ENCODE results near the gene RRP7A. TPM values are rescaled to one million over a fixed set of nuclear protein-coding genes. Genes with fewer than 3 reads are reported as not detected.
"Not testable (repeated sequence)": the region's sequence is repeated elsewhere in the genome, so short reads cannot be mapped to it uniquely, and the experiment has no call there.

Gene RRP7A
- total RNA-seq, 4 donors from 2014 or later = 26.2 to 26.5 (median 26.4) TPM

GRCh38 chr22:42512273-42512990 lies 7.2 kb downstream of the RRP7A start:
- H3K4me3 ChIP-seq; H3K9me3 ChIP-seq; DNase-seq (ENCODE audit: extremely low spot score); H3K27me3 ChIP-seq; intact Hi-C loops (cut with DNase I): not testable (repeated sequence)
- Histone ChIP-seq H3K36me3 (peaks cover 31 to 59% (median 47%) of the 10 kb centered on the region in 4 donors), H3K4me1 (peaks cover 6 to 17% (median 6%) of the 10 kb centered on the region in 4 donors), H3K27ac (replicated peaks in 1 of 4) (peak overlapping the region in 3 of 4 donors; percentile 10 to 42 (median 40))
- TF ChIP-seq CTCF (IDR thresholded peaks at IDR 0.05) = peak in 2 of 3 experiments; percentile 31 to 34
- 70% methylated on average over 22 of the region's 22 CpGs for WGBS

GRCh38 chr22:42511401-42511891 lies 8.2 kb downstream of the RRP7A start:
- Histone ChIP-seq H3K4me1 (peaks cover 6 to 17% (median 6%) of the 10 kb centered on the region in 4 donors), H3K27ac (replicated peaks in 1 of 4) (no peak overlapping the region), H3K27me3 (no peaks in the 10 kb centered on the region), H3K4me3 (no peak overlapping the region), H3K36me3 (peaks cover 25 to 51% (median 41%) of the 10 kb centered on the region in 4 donors), H3K9me3 (no peaks in the 10 kb centered on the region)
- intact Hi-C loops (cut with DNase I) = no loop called here
- 65% methylated on average over 10 of the region's 10 CpGs for WGBS
- DNase-seq (ENCODE audit: extremely low spot score) = no peak
- TF ChIP-seq POLR2AphosphoS5 (IDR thresholded peaks at IDR 0.05) (no peak), EP300 (IDR thresholded peaks at IDR 0.05) (no peak), POLR2A (IDR thresholded peaks at IDR 0.05; ENCODE audit: low read depth) (no peak), CTCF (IDR thresholded peaks at IDR 0.05) (no peak)

- WGBS = 79% methylated on average over 10 of the region's 15 CpGs
- H3K9me3 ChIP-seq = no peaks in the 10 kb centered on the region
- no peak for TF ChIP-seq POLR2A (IDR thresholded peaks at IDR 0.05; ENCODE audit: low read depth)
- H3K36me3 ChIP-seq = peaks cover 15 to 34% (median 26%) of the 10 kb centered on the region in 4 donors
- DNase-seq (ENCODE audit: extremely low spot score) = no peak
- peaks cover 6 to 17% (median 6%) of the 10 kb centered on the region in 4 donors for H3K4me1 ChIP-seq
- H3K27me3 ChIP-seq = no peaks in the 10 kb centered on the region
- no peak overlapping the region for H3K4me3 ChIP-seq
- H3K27ac ChIP-seq (replicated peaks in 1 of 4) = no peak overlapping the region
- intact Hi-C loops (cut with DNase I) = no loop called here
These were observed 10.0 kb downstream of the RRP7A start for GRCh38 chr22:42509548-42509947.

- H3K27ac ChIP-seq (replicated peaks in 1 of 4); H3K9me3 ChIP-seq; DNase-seq (ENCODE audit: extremely low spot score); H3K4me3 ChIP-seq; H3K27me3 ChIP-seq; intact Hi-C loops (cut with DNase I): not testable (repeated sequence)
- Histone ChIP-seq H3K4me1 (peaks cover 6 to 17% (median 6%) of the 10 kb centered on the region in 4 donors), H3K36me3 (peaks cover 15 to 28% (median 20%) of the 10 kb centered on the region in 4 donors)
- 50% methylated on average over 8 of the region's 10 CpGs for WGBS
These were observed 10.6 kb downstream of the RRP7A start for GRCh38 chr22:42508975-42509364.

GRCh38 chr22:42508327-42508974 lies 11.1 kb downstream of the RRP7A start:
- WGBS = 52% methylated on average over 11 of the region's 11 CpGs
- intact Hi-C loops (cut with DNase I); H3K9me3 ChIP-seq; DNase-seq (ENCODE audit: extremely low spot score); H3K4me3 ChIP-seq; H3K27ac ChIP-seq (replicated peaks in 1 of 4); H3K27me3 ChIP-seq: not testable (repeated sequence)
- Histone ChIP-seq H3K4me1 (peaks cover 6 to 17% (median 6%) of the 10 kb centered on the region in 4 donors), H3K36me3 (peaks cover 14 to 24% (median 17%) of the 10 kb centered on the region in 4 donors)
- TF ChIP-seq POLR2AphosphoS5 (IDR thresholded peaks at IDR 0.05) = peak in 1 of 2 donors; percentile 7

GRCh38 chr22:42500836-42501179 lies 18.8 kb downstream of the RRP7A start:
- H3K27me3 ChIP-seq = no peaks in the 10 kb centered on the region
- no peak overlapping the region for H3K27ac ChIP-seq (replicated peaks in 1 of 4)
- TF ChIP-seq EP300 (IDR thresholded peaks at IDR 0.05) = no peak
- no peak for TF ChIP-seq CTCF (IDR thresholded peaks at IDR 0.05)
- TF ChIP-seq POLR2A (IDR thresholded peaks at IDR 0.05; ENCODE audit: low read depth) = no peak
- no peak for TF ChIP-seq POLR2AphosphoS5 (IDR thresholded peaks at IDR 0.05)
- peaks cover 3 to 23% (median 18%) of the 10 kb centered on the region in 4 donors for H3K4me1 ChIP-seq
- 87% methylated on average over 3 of the region's 26 CpGs for WGBS
- H3K36me3 ChIP-seq = no peaks in the 10 kb centered on the region
- no peak for DNase-seq (ENCODE audit: extremely low spot score)
- H3K4me3 ChIP-seq = peak overlapping the region; percentile 48 to 59 (median 48)
- H3K9me3 ChIP-seq = no peaks in the 10 kb centered on the region
- intact Hi-C loops (cut with DNase I) = no loop called here

All from esophagus muscularis mucosa (tissue), 4 donors.